ENCODE results near the gene KLHL29.

DNA sequence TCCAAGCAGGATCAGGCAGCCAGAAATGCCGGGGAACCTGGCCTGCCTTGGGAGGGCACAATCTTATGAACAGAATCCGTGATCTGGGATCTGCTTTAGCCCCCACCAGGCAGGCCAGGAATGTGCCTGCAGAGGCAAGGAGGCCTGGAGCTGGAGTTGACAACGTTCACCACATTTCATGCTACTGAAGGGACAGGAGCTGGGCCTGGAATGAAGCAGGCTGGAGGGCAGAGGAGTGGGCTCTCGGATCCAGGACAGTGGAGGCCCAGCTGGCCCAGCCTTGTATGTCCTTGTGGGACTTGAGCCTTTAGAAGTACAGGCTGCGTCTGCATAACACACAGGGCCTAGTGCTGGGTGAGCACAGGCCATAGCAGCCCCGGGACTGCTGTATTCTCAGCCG lies 91.8 kb downstream of the KLHL29 start:
- TF ChIP-seq ELF1 (IDR thresholded peaks at IDR 0.05; ENCODE audit: borderline replicate concordance, low read depth) (no peak), RAD21 (IDR thresholded peaks at IDR 0.05; ENCODE audit: low read depth) (no peak)
- TF ChIP-seq, protein P1, sequence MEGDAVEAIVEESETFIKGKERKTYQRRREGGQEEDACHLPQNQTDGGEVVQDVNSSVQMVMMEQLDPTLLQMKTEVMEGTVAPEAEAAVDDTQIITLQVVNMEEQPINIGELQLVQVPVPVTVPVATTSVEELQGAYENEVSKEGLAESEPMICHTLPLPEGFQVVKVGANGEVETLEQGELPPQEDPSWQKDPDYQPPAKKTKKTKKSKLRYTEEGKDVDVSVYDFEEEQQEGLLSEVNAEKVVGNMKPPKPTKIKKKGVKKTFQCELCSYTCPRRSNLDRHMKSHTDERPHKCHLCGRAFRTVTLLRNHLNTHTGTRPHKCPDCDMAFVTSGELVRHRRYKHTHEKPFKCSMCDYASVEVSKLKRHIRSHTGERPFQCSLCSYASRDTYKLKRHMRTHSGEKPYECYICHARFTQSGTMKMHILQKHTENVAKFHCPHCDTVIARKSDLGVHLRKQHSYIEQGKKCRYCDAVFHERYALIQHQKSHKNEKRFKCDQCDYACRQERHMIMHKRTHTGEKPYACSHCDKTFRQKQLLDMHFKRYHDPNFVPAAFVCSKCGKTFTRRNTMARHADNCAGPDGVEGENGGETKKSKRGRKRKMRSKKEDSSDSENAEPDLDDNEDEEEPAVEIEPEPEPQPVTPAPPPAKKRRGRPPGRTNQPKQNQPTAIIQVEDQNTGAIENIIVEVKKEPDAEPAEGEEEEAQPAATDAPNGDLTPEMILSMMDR (IDR thresholded peaks at IDR 0.05 in 2 of 3, conservative IDR thresholded peaks at IDR 0.05 in 1 of 3; ENCODE audit: borderline replicate concordance in 1 of 3, insufficient read depth in 1 of 3, low read depth in 2 of 3, low read length in 2 of 3): no peak
